Neuronal stem cell (in vitro differentiated cells): Measurements from ENCODE around the gene HMOX1.

ENCODE experiments used
- DNase-seq: peaks from one replicate; pipeline ENCODE4 v3.0.0-alpha.2; 2013; ENCODE audit warnings: low spot score
- H2AFZ ChIP-seq: one replicate; pipeline ENCODE4 v1.6.1; 2013; ENCODE audit warnings: mild to moderate bottlenecking, low read length, inconsistent platforms
- H2AK5ac ChIP-seq: 2 replicates; pipeline ENCODE4 v1.6.1; 2013; ENCODE audit warnings: low read depth, mild to moderate bottlenecking, inconsistent platforms, low read length, moderate library complexity, mixed read lengths
- H2BK120ac ChIP-seq: 2 replicates; pipeline ENCODE4 v1.6.1; 2013; ENCODE audit warnings: low read depth, mild to moderate bottlenecking, inconsistent platforms, low read length, moderate library complexity, mixed read lengths
- H2BK12ac ChIP-seq: one replicate; pipeline ENCODE4 v1.6.1; 2013; ENCODE audit warnings: low read length, inconsistent platforms
- H2BK15ac ChIP-seq: 2 replicates; pipeline ENCODE4 v1.6.1; 2013; ENCODE audit warnings: mild to moderate bottlenecking, low read length, inconsistent platforms, mixed read lengths
- H2BK5ac ChIP-seq: one replicate; pipeline ENCODE4 v1.6.1; 2013; ENCODE audit warnings: inconsistent platforms, mild to moderate bottlenecking, low read length, moderate library complexity
- H3K14ac ChIP-seq: one replicate; pipeline ENCODE4 v1.6.1; 2013; ENCODE audit warnings: low read length, inconsistent platforms
- H3K18ac ChIP-seq: 2 replicates; pipeline ENCODE4 v1.6.1; 2013; ENCODE audit warnings: low read length, inconsistent platforms
- H3K23ac ChIP-seq: 2 replicates; pipeline ENCODE4 v1.6.1; 2013; ENCODE audit warnings: low read depth, mild to moderate bottlenecking, mixed read lengths, low read length, inconsistent platforms; ENCODE audit not compliant: poor library complexity
- H3K27ac ChIP-seq: replicated peaks from 3 replicates; pipeline ENCODE4 v1.5.1; 2013; ENCODE audit warnings: low read length, inconsistent platforms
- H3K27me3 ChIP-seq, 3 experiments: 2 replicates each; pipeline ENCODE4 v1.6.1; 2013; ENCODE audit warnings: low read length in 3 of 3, mild to moderate bottlenecking in 2 of 3, inconsistent platforms in 1 of 3, low read depth in 1 of 3, mixed read lengths in 1 of 3, moderate library complexity in 1 of 3; ENCODE audit not compliant: control insufficient read depth in 3 of 3, insufficient read depth in 3 of 3
- H3K36me3 ChIP-seq, 2 donors: replicated peaks in 1 of 2; 2 replicates each; pipeline ENCODE4 v1.6.1; 2013; ENCODE audit warnings: low read length in 2 of 2; ENCODE audit not compliant: control insufficient read depth in 2 of 2, insufficient read depth in 2 of 2
- H3K4ac ChIP-seq: 2 replicates; pipeline ENCODE4 v1.6.1; 2013; ENCODE audit warnings: inconsistent platforms, mild to moderate bottlenecking, low read length, moderate library complexity
- H3K4me1 ChIP-seq, 2 donors: 1 replicate in 1 of 2; 2 replicates in 1 of 2; pipeline ENCODE4 v1.6.1; 2013; ENCODE audit warnings: low read length in 2 of 2, low read depth in 1 of 2; ENCODE audit not compliant: control insufficient read depth in 2 of 2, insufficient read depth in 1 of 2
- H3K4me2 ChIP-seq: one replicate; pipeline ENCODE4 v1.6.1; 2013; ENCODE audit warnings: mild to moderate bottlenecking, low read length, inconsistent platforms; ENCODE audit not compliant: insufficient read depth, poor library complexity, severe bottlenecking
- H3K4me3 ChIP-seq, 2 donors: 2 replicates each; pipeline ENCODE4 v1.5.1; 2013; ENCODE audit warnings: low read length in 2 of 2, mild to moderate bottlenecking in 2 of 2, inconsistent platforms in 1 of 2, moderate library complexity in 1 of 2
- H3K79me1 ChIP-seq: one replicate; pipeline ENCODE4 v1.6.1; 2013; ENCODE audit warnings: low read depth, mild to moderate bottlenecking, inconsistent platforms, low read length, moderate library complexity
- H3K9ac ChIP-seq: one replicate; pipeline ENCODE4 v1.6.1; 2013; ENCODE audit warnings: mild to moderate bottlenecking, low read depth, low read length, inconsistent platforms; ENCODE audit not compliant: poor library complexity
- H3K9me3 ChIP-seq, 2 donors: replicated peaks in 1 of 2; 2 replicates each; pipeline versions ENCODE3 to v1.6.1; 2013; ENCODE audit warnings: low read length in 2 of 2, mild to moderate bottlenecking in 2 of 2, inconsistent platforms in 1 of 2, low read depth in 1 of 2, mixed read lengths in 1 of 2, moderate library complexity in 1 of 2; ENCODE audit not compliant: control insufficient read depth in 2 of 2, insufficient read depth in 1 of 2
- H4K8ac ChIP-seq: one replicate; pipeline ENCODE4 v1.6.1; 2013; ENCODE audit warnings: low read depth, mild to moderate bottlenecking, inconsistent platforms, low read length, moderate library complexity
- H4K91ac ChIP-seq: one replicate; pipeline ENCODE4 v1.6.1; 2013; ENCODE audit warnings: low read length, low read depth, mild to moderate bottlenecking, inconsistent platforms; ENCODE audit not compliant: poor library complexity
- WGBS, 2 donors: extraction: QIAGEN DNeasy Blood & Tissue Kit; methylation state at CpG; one replicate each; pipeline ENCODE4 v1.1.7; 2013; ENCODE audit warnings: missing lambda C conversion rate in 2 of 2, mixed read lengths in 1 of 2; ENCODE audit not compliant: insufficient read length in 2 of 2, insufficient replicate concordance in 1 of 2; ENCODE audit errors: extremely low coverage in 2 of 2; 5-methylcytosine and 5-hydroxymethylcytosine counted together

The HMOX1 gene

GRCh38 chr22:35404176-35404575, 23.3 kb downstream of the HMOX1 start:
- Histone ChIP-seq H3K27me3 (no peaks in the 10 kb centered on the region), H2BK12ac (no peak overlapping the region), H3K79me1 (peaks cover 4% of the 10 kb centered on the region), H2BK5ac (no peak overlapping the region), H2BK120ac (no peak overlapping the region), H3K23ac (no peak overlapping the region), H3K4me1 (peaks cover 9 to 14% of the 10 kb centered on the region in 2 donors), H3K4me3 (no peak overlapping the region), H3K4ac (no peak overlapping the region), H3K9ac (no peak overlapping the region), H3K27ac (no peak overlapping the region), H3K4me2 (no peak overlapping the region), H3K18ac (no peak overlapping the region), H4K91ac (no peak overlapping the region), H3K36me3 (peaks cover 48 to 81% of the 10 kb centered on the region in 2 donors), H3K14ac (no peak overlapping the region), H2BK15ac (no peak overlapping the region), H2AFZ (no peak overlapping the region), H4K8ac (no peak overlapping the region), H3K9me3 (no peaks in the 10 kb centered on the region), H2AK5ac (no peak overlapping the region)
- DNase-seq = no peak
- WGBS, 2 donors = no CpG with 5 or more reads among the region's 5 CpGs

GRCh38 chr22:35406443-35406842, 25.5 kb downstream of the HMOX1 start:
- no peaks in the 10 kb centered on the region for H3K27me3 ChIP-seq
- peaks cover 4 to 5% of the 10 kb centered on the region in 2 donors for H3K4me1 ChIP-seq
- H3K27ac ChIP-seq = no peak overlapping the region
- no peak overlapping the region for H3K4me3 ChIP-seq
- peaks cover 0 to 2% of the 10 kb centered on the region in 2 donors for H3K9me3 ChIP-seq
- no peak overlapping the region for H3K23ac ChIP-seq
- no peak overlapping the region for H4K91ac ChIP-seq
- H3K36me3 ChIP-seq = peaks cover 65 to 97% of the 10 kb centered on the region in 2 donors
- no peak overlapping the region for H3K14ac ChIP-seq
- DNase-seq = no peak
- no peak overlapping the region for H2BK12ac ChIP-seq
- no peak overlapping the region for H2BK5ac ChIP-seq
- no peak overlapping the region for H2BK15ac ChIP-seq
- no peak overlapping the region for H3K9ac ChIP-seq
- no CpG with 5 or more reads among the region's 13 CpGs for WGBS, 2 donors
- no peak overlapping the region for H3K4ac ChIP-seq
- no peak overlapping the region for H2BK120ac ChIP-seq
- no peak overlapping the region for H3K18ac ChIP-seq
- H2AFZ ChIP-seq = no peak overlapping the region
- no peak overlapping the region for H2AK5ac ChIP-seq
- H4K8ac ChIP-seq = no peak overlapping the region
- no peak overlapping the region for H3K4me2 ChIP-seq
- H3K79me1 ChIP-seq = peaks cover 11% of the 10 kb centered on the region

DNA sequence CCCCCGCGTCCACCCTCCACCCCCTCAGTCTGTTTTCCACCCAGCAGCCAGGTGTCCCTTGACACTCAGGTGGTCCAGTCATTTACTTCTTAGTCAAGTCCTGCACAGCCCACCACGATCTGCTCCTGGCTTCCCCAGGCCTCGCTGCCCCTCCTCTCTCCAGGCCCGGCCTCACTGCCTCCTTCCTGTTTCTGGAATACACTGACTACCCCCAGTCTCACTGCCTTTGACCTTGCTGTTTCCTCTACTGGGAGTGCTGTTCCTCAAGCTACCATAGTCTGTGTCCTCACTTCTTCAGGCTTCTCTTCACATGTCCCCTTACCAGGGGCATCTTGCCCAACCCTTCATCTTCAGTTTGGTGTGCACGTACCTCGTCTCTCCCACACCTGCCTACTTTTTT, 26.5 kb downstream of the HMOX1 start:
- H3K27me3 ChIP-seq = no peaks in the 10 kb centered on the region
- WGBS, 2 donors = no CpG with 5 or more reads among the region's 7 CpGs
- H3K14ac ChIP-seq = no peak overlapping the region
- peaks cover 11% of the 10 kb centered on the region for H3K79me1 ChIP-seq
- no peak overlapping the region for H2BK15ac ChIP-seq
- H3K27ac ChIP-seq = no peak overlapping the region
- no peak overlapping the region for H2BK12ac ChIP-seq
- no peak overlapping the region for H2BK120ac ChIP-seq
- DNase-seq = no peak
- H2AK5ac ChIP-seq = no peak overlapping the region
- H3K9ac ChIP-seq = no peak overlapping the region
- H3K4me1 ChIP-seq = no peaks in the 10 kb centered on the region
- H3K4me3 ChIP-seq = no peak overlapping the region
- H4K91ac ChIP-seq = no peak overlapping the region
- no peak overlapping the region for H3K23ac ChIP-seq
- H4K8ac ChIP-seq = no peak overlapping the region
- H2BK5ac ChIP-seq = no peak overlapping the region
- no peak overlapping the region for H3K18ac ChIP-seq
- peaks cover 71 to 97% of the 10 kb centered on the region in 2 donors for H3K36me3 ChIP-seq
- no peak overlapping the region for H3K4me2 ChIP-seq
- H2AFZ ChIP-seq = no peak overlapping the region
- H3K9me3 ChIP-seq = peaks cover 0 to 2% of the 10 kb centered on the region in 2 donors
- H3K4ac ChIP-seq = no peak overlapping the region

GRCh38 chr22:35409783-35410662, 29.1 kb downstream of the HMOX1 start:
- H3K36me3 ChIP-seq = peaks cover 76 to 95% of the 10 kb centered on the region in 2 donors
- no peak overlapping the region for H3K4me3 ChIP-seq
- H2BK120ac ChIP-seq = no peak overlapping the region
- DNase-seq = no peak
- no peak overlapping the region for H2BK12ac ChIP-seq
- H2AK5ac ChIP-seq = no peak overlapping the region
- no peak overlapping the region for H3K27ac ChIP-seq
- no peak overlapping the region for H2AFZ ChIP-seq
- peak overlapping the region; percentile 56 for H2BK5ac ChIP-seq
- no peaks in the 10 kb centered on the region for H3K27me3 ChIP-seq
- H3K79me1 ChIP-seq = peaks cover 7% of the 10 kb centered on the region
- peak overlapping the region; percentile 24 for H3K9ac ChIP-seq
- H3K4ac ChIP-seq = no peak overlapping the region
- H3K4me2 ChIP-seq = no peak overlapping the region
- no CpG with 5 or more reads among the region's 16 CpGs for WGBS, 2 donors
- H4K8ac ChIP-seq = no peak overlapping the region
- no peak overlapping the region for H3K14ac ChIP-seq
- H3K23ac ChIP-seq = peak overlapping the region; percentile 25
- H2BK15ac ChIP-seq = no peak overlapping the region
- no peak overlapping the region for H4K91ac ChIP-seq
- no peak overlapping the region for H3K18ac ChIP-seq
- peaks cover 0 to 2% of the 10 kb centered on the region in 2 donors for H3K9me3 ChIP-seq
- no peaks in the 10 kb centered on the region for H3K4me1 ChIP-seq
